Mucosa of rectum (tissue), 2 donors: ENCODE measurements around the gene SLC13A1.

Source experiments
- H3K27ac ChIP-seq, 2 donors: one replicate each; pipeline ENCODE4 v1.7.0; 2013; ENCODE audit warnings: inconsistent platforms in 2 of 2, low read depth in 2 of 2, low read length in 2 of 2
- H3K27me3 ChIP-seq, 2 donors: one replicate each; pipeline ENCODE4 v1.7.0; 2013; ENCODE audit warnings: low read length in 2 of 2; ENCODE audit not compliant: control insufficient read depth in 2 of 2, insufficient read depth in 2 of 2
- H3K36me3 ChIP-seq, 2 donors: one replicate each; pipeline ENCODE4 v1.7.0; 2013; ENCODE audit warnings: low read length in 2 of 2; ENCODE audit not compliant: control insufficient read depth in 2 of 2, insufficient read depth in 2 of 2
- H3K4me1 ChIP-seq, 2 donors: one replicate each; pipeline ENCODE4 v1.7.0; 2013; ENCODE audit warnings: low read length in 2 of 2, mild to moderate bottlenecking in 1 of 2; ENCODE audit not compliant: control insufficient read depth in 2 of 2, insufficient read depth in 2 of 2
- H3K4me3 ChIP-seq, 2 donors: one replicate each; pipeline ENCODE4 v1.7.0; 2013; ENCODE audit warnings: low read length in 2 of 2
- H3K9ac ChIP-seq, 2 donors: one replicate each; pipeline ENCODE4 v1.7.0; 2013; ENCODE audit warnings: low read length in 2 of 2, low read depth in 1 of 2, mild to moderate bottlenecking in 1 of 2
- H3K9me3 ChIP-seq, 2 donors: one replicate each; pipeline ENCODE4 v1.7.0; 2013; ENCODE audit warnings: low read length in 2 of 2; ENCODE audit not compliant: control insufficient read depth in 2 of 2
- donor health status: healthy.
- donor health status: Normal muscosa, but diverticular disease.

The SLC13A1 gene

GRCh38 chr7:123170333-123171246 is 29.2 kb downstream of the SLC13A1 start:
- no peaks in the 10 kb centered on the region for H3K9me3 ChIP-seq

GRCh38 chr7:123169065-123169464 is 30.7 kb downstream of the SLC13A1 start:
- no peaks in the 10 kb centered on the region for H3K36me3 ChIP-seq
- H3K27me3 ChIP-seq = no peaks in the 10 kb centered on the region
- H3K9ac ChIP-seq = no peak overlapping the region
- no peaks in the 10 kb centered on the region for H3K9me3 ChIP-seq
- no peak overlapping the region for H3K27ac ChIP-seq
- H3K4me1 ChIP-seq = no peaks in the 10 kb centered on the region
- H3K4me3 ChIP-seq = no peak overlapping the region

More at GRCh38 chr7:123170333-123171246, 29.2 kb downstream of the SLC13A1 start:
- Histone ChIP-seq H3K27ac (no peak overlapping the region), H3K4me3 (no peak overlapping the region), H3K36me3 (no peaks in the 10 kb centered on the region), H3K4me1 (no peaks in the 10 kb centered on the region), H3K9ac (no peak overlapping the region), H3K27me3 (no peaks in the 10 kb centered on the region)

- Histone ChIP-seq H3K9ac (no peak overlapping the region), H3K4me1 (no peaks in the 10 kb centered on the region), H3K27me3 (no peaks in the 10 kb centered on the region), H3K4me3 (no peak overlapping the region), H3K36me3 (no peaks in the 10 kb centered on the region), H3K27ac (no peak overlapping the region), H3K9me3 (no peaks in the 10 kb centered on the region)
Measured at GRCh38 chr7:123157606-123158005, 42.2 kb downstream of the SLC13A1 start.

DNA sequence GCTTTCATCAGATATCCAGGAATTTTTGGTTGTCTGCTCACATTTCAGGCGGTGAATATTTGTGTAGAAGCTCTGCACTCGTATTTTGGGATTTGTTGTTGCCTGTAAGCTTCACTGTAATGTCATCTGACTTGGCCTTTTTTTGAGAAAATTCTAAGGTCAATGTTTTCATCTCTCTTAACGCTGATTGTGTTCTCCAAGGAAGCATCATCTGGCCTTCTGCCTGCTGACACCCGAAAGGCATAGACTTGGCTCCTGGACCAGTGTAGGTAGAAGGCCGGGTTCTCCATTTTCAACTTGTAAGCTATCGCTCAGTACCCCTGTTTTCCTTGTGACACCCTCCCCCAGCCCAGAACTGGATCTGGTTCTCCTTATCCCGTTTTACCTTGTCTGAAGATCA is 44.2 kb downstream of the SLC13A1 start:
- no peak overlapping the region for H3K9ac ChIP-seq
- H3K4me1 ChIP-seq = no peaks in the 10 kb centered on the region
- no peak overlapping the region for H3K4me3 ChIP-seq
- H3K27me3 ChIP-seq = no peaks in the 10 kb centered on the region
- no peak overlapping the region for H3K27ac ChIP-seq
- H3K9me3 ChIP-seq = no peaks in the 10 kb centered on the region
- H3K36me3 ChIP-seq = no peaks in the 10 kb centered on the region

- H3K9me3 ChIP-seq = no peaks in the 10 kb centered on the region
- H3K27me3 ChIP-seq = no peaks in the 10 kb centered on the region
- no peak overlapping the region for H3K27ac ChIP-seq
- no peak overlapping the region for H3K9ac ChIP-seq
- no peak overlapping the region for H3K4me3 ChIP-seq
- H3K4me1 ChIP-seq = no peaks in the 10 kb centered on the region
- no peaks in the 10 kb centered on the region for H3K36me3 ChIP-seq
Measured at GRCh38 chr7:123154231-123154860, 45.4 kb downstream of the SLC13A1 start.

DNA sequence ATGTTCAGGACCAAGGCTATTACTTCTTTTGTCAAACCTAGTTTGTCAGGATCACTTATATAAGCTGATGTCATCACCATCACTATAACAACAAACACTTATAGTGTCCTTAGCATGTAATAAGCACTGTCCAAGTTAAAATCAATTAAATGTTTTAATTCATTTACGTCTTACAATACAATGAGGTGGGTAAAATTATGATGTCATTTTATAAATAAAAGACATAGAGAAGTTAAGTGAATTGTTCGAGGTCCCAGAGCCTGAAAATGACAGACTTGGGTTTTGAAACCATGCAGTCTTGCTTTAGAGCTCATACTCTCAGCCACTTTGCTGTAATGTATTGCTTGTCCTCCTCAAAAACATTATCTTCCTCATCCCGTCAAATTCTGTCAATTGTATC is 48.3 kb downstream of the SLC13A1 start:
- Histone ChIP-seq H3K9me3 (no peaks in the 10 kb centered on the region), H3K4me1 (no peaks in the 10 kb centered on the region), H3K36me3 (no peaks in the 10 kb centered on the region), H3K9ac (no peak overlapping the region), H3K27me3 (no peaks in the 10 kb centered on the region), H3K4me3 (no peak overlapping the region), H3K27ac (no peak overlapping the region)

DNA sequence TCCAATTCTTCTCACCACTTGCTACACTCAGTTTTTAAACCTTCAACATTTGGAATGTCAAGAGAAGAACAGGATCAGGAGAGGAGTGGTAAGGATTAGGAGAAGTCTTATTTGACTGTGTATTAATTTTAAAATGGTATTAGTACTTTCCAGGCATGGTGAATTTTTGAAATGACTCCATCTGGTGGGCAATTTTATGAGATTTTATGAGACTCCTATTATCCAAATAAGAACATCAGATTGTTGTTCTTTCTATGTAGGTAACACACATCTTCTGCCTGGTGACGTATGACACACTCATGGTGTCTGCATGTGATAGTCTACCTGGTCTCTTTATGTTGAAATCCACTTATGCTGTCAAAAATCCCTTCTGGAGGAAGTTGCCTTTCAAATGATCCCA is 51.0 kb downstream of the SLC13A1 start:
- H3K4me3 ChIP-seq = no peak overlapping the region
- no peaks in the 10 kb centered on the region for H3K27me3 ChIP-seq
- no peaks in the 10 kb centered on the region for H3K9me3 ChIP-seq
- H3K36me3 ChIP-seq = no peaks in the 10 kb centered on the region
- no peaks in the 10 kb centered on the region for H3K4me1 ChIP-seq
- H3K27ac ChIP-seq = no peak overlapping the region
- no peak overlapping the region for H3K9ac ChIP-seq

- H3K36me3 ChIP-seq = no peaks in the 10 kb centered on the region
- H3K9me3 ChIP-seq = no peaks in the 10 kb centered on the region
- no peak overlapping the region for H3K4me3 ChIP-seq
- H3K4me1 ChIP-seq = no peaks in the 10 kb centered on the region
- no peaks in the 10 kb centered on the region for H3K27me3 ChIP-seq
- H3K9ac ChIP-seq = no peak overlapping the region
- no peak overlapping the region for H3K27ac ChIP-seq
Measured at GRCh38 chr7:123143252-123144006, 56.3 kb downstream of the SLC13A1 start.

DNA sequence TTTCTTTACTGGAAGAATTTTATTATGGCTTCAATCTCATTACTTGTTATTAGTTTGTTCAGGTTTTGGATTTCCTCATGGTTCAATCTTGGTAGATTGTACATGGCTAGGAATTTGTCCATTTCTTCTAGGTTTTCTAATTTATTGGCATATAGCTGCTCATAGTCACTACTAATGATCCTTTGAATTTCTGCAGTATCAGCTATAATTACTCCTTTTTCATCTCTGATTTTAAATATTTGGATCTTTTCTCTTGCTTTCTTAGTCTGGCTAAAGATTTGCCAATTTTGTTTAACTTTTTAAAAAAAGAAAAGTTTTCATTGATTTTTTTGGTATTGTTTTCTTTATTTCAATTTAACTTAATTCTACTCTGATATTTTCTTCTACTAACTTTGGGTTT is 59.2 kb downstream of the SLC13A1 start:
- Histone ChIP-seq H3K27me3 (no peaks in the 10 kb centered on the region), H3K9ac (no peak overlapping the region), H3K9me3 (no peaks in the 10 kb centered on the region), H3K27ac (no peak overlapping the region), H3K4me3 (no peak overlapping the region), H3K4me1 (no peaks in the 10 kb centered on the region), H3K36me3 (no peaks in the 10 kb centered on the region)

DNA sequence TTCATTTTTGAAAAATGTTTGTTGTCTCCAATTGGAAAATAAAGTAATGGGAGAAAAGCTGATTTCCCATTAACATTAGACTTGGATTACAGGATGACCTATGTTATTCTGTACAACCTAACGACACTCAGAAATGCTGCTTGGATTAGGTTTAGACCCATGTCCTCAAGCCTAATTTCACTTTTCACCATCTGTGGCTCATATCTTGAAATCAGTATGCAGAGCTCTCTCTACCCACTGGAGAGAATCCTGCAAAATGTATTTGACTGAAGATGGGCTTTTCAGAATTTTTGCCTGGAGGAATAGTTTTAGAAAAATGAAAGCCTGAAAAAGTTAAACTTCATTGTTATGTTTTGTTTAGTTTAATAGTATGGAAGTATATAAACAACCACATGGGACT is 63.8 kb downstream of the SLC13A1 start:
- Histone ChIP-seq H3K9me3 (no peaks in the 10 kb centered on the region), H3K4me3 (no peak overlapping the region), H3K4me1 (no peaks in the 10 kb centered on the region), H3K27me3 (no peaks in the 10 kb centered on the region), H3K9ac (no peak overlapping the region), H3K36me3 (no peaks in the 10 kb centered on the region), H3K27ac (no peak overlapping the region)
